Neural cell (in vitro differentiated cells): ENCODE results near the gene TMC7.

Experiments used
- CTCF ChIP-seq: fragments of 450-650 bp; IDR thresholded peaks from 2 replicates; pipeline ENCODE4 v1.5.1; 2014; ENCODE audit warnings: antibody characterized with exemption, mild to moderate bottlenecking, moderate library complexity; ENCODE audit not compliant: poor library complexity, severe bottlenecking
- EP300 ChIP-seq: fragments of 450-650 bp; conservative IDR thresholded peaks from 2 replicates; pipeline ENCODE4 v1.6.1; 2014; ENCODE audit warnings: antibody characterized with exemption, mild to moderate bottlenecking, moderate library complexity; ENCODE audit not compliant: poor library complexity, severe bottlenecking
- EZH2 ChIP-seq: fragments of 200-600, 300-800 bp; shearing (Covaris generic), sonication (generic); IDR thresholded peaks from 2 replicates; pipeline ENCODE4 v1.6.1; 2014; ENCODE audit warnings: antibody characterized with exemption, low read length, borderline replicate concordance, mild to moderate bottlenecking; ENCODE audit not compliant: insufficient read depth, poor library complexity, severe bottlenecking
- MXI1 ChIP-seq: fragments of 450-650 bp; conservative IDR thresholded peaks from 2 replicates; pipeline ENCODE4 v1.6.1; 2014; ENCODE audit warnings: antibody characterized with exemption, mild to moderate bottlenecking; ENCODE audit not compliant: poor library complexity, severe bottlenecking
- POLR2AphosphoS5 ChIP-seq: IDR thresholded peaks from 2 replicates; pipeline ENCODE4 v1.6.1; 2012
- RAD21 ChIP-seq: fragments of 450-650 bp; conservative IDR thresholded peaks from 2 replicates; pipeline ENCODE4 v1.6.1; 2014; ENCODE audit warnings: antibody characterized with exemption, mild to moderate bottlenecking, moderate library complexity
- REST ChIP-seq: IDR thresholded peaks from 2 replicates; pipeline ENCODE4 v1.6.1; 2012; ENCODE audit warnings: borderline replicate concordance
- SMC3 ChIP-seq: fragments of 450-650 bp; conservative IDR thresholded peaks from 2 replicates; pipeline ENCODE4 v1.6.1; 2014; ENCODE audit warnings: antibody characterized with exemption, mild to moderate bottlenecking, moderate library complexity; ENCODE audit not compliant: poor library complexity
- TAF1 ChIP-seq: IDR thresholded peaks from 2 replicates; pipeline ENCODE4 v1.6.1; 2012; ENCODE audit warnings: low read depth

DNA sequence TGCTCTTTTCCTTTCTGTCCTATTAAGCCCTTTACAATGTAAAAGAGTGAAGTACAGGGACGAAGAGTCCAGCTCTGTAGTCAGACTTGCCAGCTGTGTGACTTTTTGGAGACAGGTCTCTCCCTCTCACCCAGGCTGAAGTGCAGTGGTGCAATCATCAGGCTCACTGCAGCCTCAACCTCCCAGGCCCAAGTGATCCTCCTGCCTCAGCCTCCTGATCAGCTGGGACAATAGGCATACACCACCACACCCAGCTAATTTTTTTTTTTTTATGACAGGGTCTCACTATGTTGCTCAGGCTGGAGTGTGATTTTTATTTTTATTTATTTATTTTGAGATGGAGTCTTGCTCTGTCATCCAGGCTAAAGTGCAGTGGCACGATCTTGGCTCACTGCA is 122.9 kb downstream of the TMC7 start:
- TF ChIP-seq CTCF (no peak), EZH2 (no peak), TAF1 (no peak), EP300 (no peak), SMC3 (no peak), POLR2AphosphoS5 (no peak), REST (no peak), RAD21 (no peak), MXI1 (no peak)
